PC-9 (cell line): ENCODE results near the gene ZMYND11. TPM values are rescaled to one million over a fixed set of nuclear protein-coding genes. Genes with fewer than 3 reads are reported as not detected.

Experiments
- BruUV-seq: library from RNA; stranded (reverse); fragments of 400-500 nt; replicated peaks from 2 replicates; lab custom pipeline; 2021; lab: Mats Ljungman, UMichigan
- CTCF ChIA-PET: fragments of 300-600 bp; sonication (Branson Sonifier 250); formaldehyde crosslinking; loops from one replicate; lab custom pipeline; 2022; ENCODE audit warnings: antibody characterized with exemption; lab: Charles Lee
- POLR2A ChIA-PET: fragments of 300-600 bp; sonication (Branson Sonifier 250); formaldehyde crosslinking; loops from one replicate; lab custom pipeline; 2022; ENCODE audit warnings: antibody characterized with exemption; ENCODE audit not compliant: unreplicated experiment; lab: Charles Lee
- DNase-seq, 2 experiments: peaks; one replicate each; pipeline versions ENCODE4 v3.0.0 to v3.0.0-alpha.2; 2015 to 2022; ENCODE audit warnings: mixed read lengths in 1 of 2
- H2AFZ ChIP-seq: fragments of 200-600 bp; sonication (generic); 2 replicates; pipeline ENCODE4 v1.8.1; 2017; ENCODE audit warnings: antibody characterized with exemption
- H3F3A ChIP-seq: fragments of 200-600 bp; sonication (generic); 2 replicates; pipeline ENCODE4 v1.8.1; 2017; ENCODE audit warnings: antibody characterized with exemption, mild to moderate bottlenecking, low read depth; ENCODE audit not compliant: insufficient read depth
- H3K27ac ChIP-seq: fragments of 200-600 bp; sonication (generic); 2 replicates; pipeline ENCODE4 v1.6.1; 2016; ENCODE audit warnings: mixed run types
- H3K27me3 ChIP-seq: fragments of 200-600 bp; sonication (generic); 2 replicates; pipeline ENCODE4 v1.6.1; 2016; ENCODE audit warnings: low read depth, mixed run types; ENCODE audit not compliant: insufficient read depth
- H3K36me3 ChIP-seq: fragments of 200-600 bp; sonication (generic); 2 replicates; pipeline ENCODE4 v1.6.1; 2016; ENCODE audit warnings: low read depth, mixed run types
- H3K4me1 ChIP-seq: fragments of 200-600 bp; sonication (generic); replicated peaks from 2 replicates; pipeline ENCODE4 v1.6.1; 2016; ENCODE audit warnings: mixed run types; ENCODE audit not compliant: insufficient read depth
- H3K4me2 ChIP-seq: fragments of 200-600 bp; sonication (generic); 2 replicates; pipeline ENCODE4 v1.6.1; 2017; ENCODE audit warnings: mixed run types
- H3K4me3 ChIP-seq: fragments of 200-600 bp; sonication (generic); 2 replicates; pipeline ENCODE4 v1.6.1; 2016; ENCODE audit warnings: mixed run types
- H3K79me2 ChIP-seq: fragments of 200-600 bp; sonication (generic); 2 replicates; pipeline ENCODE4 v1.6.1; 2017; ENCODE audit warnings: low read depth, mixed run types
- H3K9me2 ChIP-seq: fragments of 200-600 bp; sonication (generic); 2 replicates; pipeline ENCODE4 v1.8.1; 2017; ENCODE audit warnings: mild to moderate bottlenecking; ENCODE audit not compliant: insufficient read depth
- H3K9me3 ChIP-seq: fragments of 200-600 bp; sonication (generic); 2 replicates; pipeline ENCODE4 v1.8.1; 2016; ENCODE audit warnings: low read depth; ENCODE audit not compliant: insufficient read depth
- H4K20me1 ChIP-seq: fragments of 200-600 bp; sonication (generic); 2 replicates; pipeline ENCODE4 v1.8.1; 2017; ENCODE audit not compliant: insufficient read depth
- CTCF ChIP-seq: fragments of 200-600 bp; sonication (generic); conservative IDR thresholded peaks from 2 replicates; pipeline ENCODE4 v1.6.1; 2017; ENCODE audit warnings: mixed run types, antibody characterized with exemption, mild to moderate bottlenecking, moderate library complexity
- EZH2 ChIP-seq: fragments of 200-600 bp; sonication (generic); IDR thresholded peaks from 2 replicates; pipeline ENCODE4 v1.8.0; 2017; ENCODE audit warnings: antibody characterized with exemption, low read depth
- intact Hi-C: fragments of 100-400 bp; cut with micrococcal nuclease; formaldehyde crosslinking; loops from one replicate; pipeline ENCODE4 v1.10.0; 2022; ENCODE audit not compliant: unreplicated experiment
- total RNA-seq: library from RNA; stranded (reverse); gene quantifications from 2 replicates; pipeline ENCODE4 v1.2.3, GENCODE V29; 2021

Gene ZMYND11
- total RNA-seq, 1 experiment from 2014 or later = 51.7 TPM

DNA sequence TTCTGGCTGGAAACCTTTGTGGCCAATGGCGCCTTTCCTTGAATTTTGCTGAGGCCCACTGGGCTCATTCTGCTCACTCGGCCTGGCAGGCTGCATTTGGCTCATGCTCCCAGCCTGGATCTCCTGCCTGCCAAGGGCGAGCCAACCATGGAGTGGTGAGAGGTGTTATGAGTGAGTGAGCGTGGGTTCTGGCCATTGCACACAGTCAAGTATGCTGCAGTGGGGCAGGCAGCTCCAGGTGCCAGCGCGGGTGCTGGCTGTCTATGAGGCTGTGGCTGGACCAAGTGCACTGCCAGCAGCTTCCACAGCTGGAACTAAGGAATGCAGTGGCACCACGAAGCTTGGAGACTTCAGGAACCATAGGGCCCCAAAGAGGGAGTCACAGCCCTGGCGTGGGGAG is 43.9 kb upstream of the ZMYND11 start:
- H3K4me2 ChIP-seq = no peak overlapping the region
- peaks cover 4% of the 10 kb centered on the region; the same call in 1 of the 2 replicates for H3F3A ChIP-seq
- peaks cover 19% of the 10 kb centered on the region for H3K4me1 ChIP-seq
- no peak overlapping the region for H2AFZ ChIP-seq
- intact Hi-C loops = no loop called here
- H3K9me2 ChIP-seq = no peaks in the 10 kb centered on the region
- CTCF ChIA-PET = no interaction called here
- no peak overlapping the region for H3K4me3 ChIP-seq
- H3K36me3 ChIP-seq = no peaks in the 10 kb centered on the region
- no TSS peak for BruUV-seq
- peaks cover 7% of the 10 kb centered on the region; the same call in 1 of the 2 replicates for H3K9me3 ChIP-seq
- POLR2A ChIA-PET = no interaction called here
- no peak for DNase-seq
- H3K27me3 ChIP-seq = no peaks in the 10 kb centered on the region
- TF ChIP-seq EZH2 (no peak), CTCF (no peak)
- H4K20me1 ChIP-seq = no peaks in the 10 kb centered on the region
- no peak overlapping the region for H3K27ac ChIP-seq
- H3K79me2 ChIP-seq = no peaks in the 10 kb centered on the region

DNA sequence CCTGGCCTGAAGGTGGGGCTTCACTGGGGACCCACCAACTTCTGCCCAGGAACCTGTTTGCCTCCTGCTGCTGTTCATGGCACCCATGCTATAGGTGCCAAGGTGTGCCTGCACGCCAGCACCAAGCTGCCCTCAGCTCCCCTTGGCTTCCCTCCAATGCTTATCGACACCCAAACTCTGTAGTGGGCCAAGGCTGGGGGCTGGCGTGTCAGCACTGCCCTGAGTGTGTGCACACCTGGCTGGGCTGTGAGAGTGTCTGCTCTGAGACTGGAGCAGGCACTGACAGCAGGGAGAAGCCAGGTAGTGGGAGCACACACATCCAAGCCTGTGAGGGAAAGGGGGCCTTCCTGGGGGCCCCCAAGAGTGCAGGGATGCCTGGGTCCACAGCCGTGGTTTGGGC is 43.1 kb upstream of the ZMYND11 start:
- H3K4me2 ChIP-seq = peak overlapping the region; percentile 75
- H4K20me1 ChIP-seq = no peaks in the 10 kb centered on the region
- peaks cover 7% of the 10 kb centered on the region; the same call in 1 of the 2 replicates for H3K9me3 ChIP-seq
- intact Hi-C loops = no loop called here
- no peak overlapping the region for H2AFZ ChIP-seq
- H3F3A ChIP-seq = peaks cover 4% of the 10 kb centered on the region; the same call in 1 of the 2 replicates
- peak overlapping the region; percentile 43; the same call in 1 of the 2 replicates for H3K27ac ChIP-seq
- H3K36me3 ChIP-seq = no peaks in the 10 kb centered on the region
- TF ChIP-seq EZH2 (no peak), CTCF (no peak)
- no peak overlapping the region for H3K4me3 ChIP-seq
- peaks cover 19% of the 10 kb centered on the region for H3K4me1 ChIP-seq
- no peaks in the 10 kb centered on the region for H3K79me2 ChIP-seq
- CTCF ChIA-PET = interaction anchor here (0.6 kb wide), 1 partner anchor 15 kb away, joined by 3 read pairs; no protein-coding TSS in a partner anchor
- no peak for DNase-seq
- no peaks in the 10 kb centered on the region for H3K27me3 ChIP-seq
- POLR2A ChIA-PET = no interaction called here
- no peaks in the 10 kb centered on the region for H3K9me2 ChIP-seq
- no TSS peak for BruUV-seq

GRCh38 chr10:92846-93245 is 42.4 kb upstream of the ZMYND11 start:
- Histone ChIP-seq H3K4me1 (peaks cover 19% of the 10 kb centered on the region), H3K79me2 (no peaks in the 10 kb centered on the region), H3F3A (peaks cover 4% of the 10 kb centered on the region; the same call in 1 of the 2 replicates), H4K20me1 (no peaks in the 10 kb centered on the region), H3K4me3 (peak overlapping the region; percentile 34; the same call in 1 of the 2 replicates), H3K36me3 (no peaks in the 10 kb centered on the region), H3K27ac (peak overlapping the region; percentile 43; the same call in 1 of the 2 replicates), H2AFZ (no peak overlapping the region), H3K9me3 (peaks cover 7% of the 10 kb centered on the region; the same call in 1 of the 2 replicates), H3K9me2 (no peaks in the 10 kb centered on the region), H3K4me2 (peak overlapping the region; percentile 75), H3K27me3 (no peaks in the 10 kb centered on the region)
- BruUV-seq = no TSS peak
- ChIA-PET CTCF (no interaction called here), POLR2A (no interaction called here)
- intact Hi-C loops = no loop called here
- peak in 1 of 2 experiments; percentile 79 for DNase-seq
- TF ChIP-seq CTCF (no peak), EZH2 (no peak)
